GM19035 (cell line): ENCODE results near the gene FHIT.

Experiments
- ATAC-seq: cut with Tn5 transposase; IDR thresholded peaks from one replicate; pipeline ENCODE4 v1.9.1; 2021; ENCODE audit not compliant: unreplicated experiment

The FHIT gene

DNA sequence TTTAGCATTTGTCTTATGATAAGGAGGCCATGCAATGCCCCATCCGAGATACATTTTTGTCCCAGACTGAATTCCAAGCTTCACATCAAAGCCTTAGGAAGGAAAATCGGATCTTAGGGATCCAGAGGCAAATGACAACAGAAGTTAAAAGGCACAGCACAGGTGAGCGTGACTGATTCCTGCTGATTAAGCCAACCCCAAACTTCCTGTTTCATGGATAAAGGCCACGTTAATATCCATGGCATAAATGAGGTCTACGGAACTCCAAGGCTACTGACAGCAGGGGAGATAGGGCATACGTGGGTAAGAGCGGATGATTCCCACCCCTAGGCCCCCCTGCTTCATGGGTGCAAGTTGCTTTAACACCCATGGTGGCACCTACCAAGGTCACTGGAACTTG is 471.6 kb downstream of the FHIT start:
- ATAC-seq, result no peak

DNA sequence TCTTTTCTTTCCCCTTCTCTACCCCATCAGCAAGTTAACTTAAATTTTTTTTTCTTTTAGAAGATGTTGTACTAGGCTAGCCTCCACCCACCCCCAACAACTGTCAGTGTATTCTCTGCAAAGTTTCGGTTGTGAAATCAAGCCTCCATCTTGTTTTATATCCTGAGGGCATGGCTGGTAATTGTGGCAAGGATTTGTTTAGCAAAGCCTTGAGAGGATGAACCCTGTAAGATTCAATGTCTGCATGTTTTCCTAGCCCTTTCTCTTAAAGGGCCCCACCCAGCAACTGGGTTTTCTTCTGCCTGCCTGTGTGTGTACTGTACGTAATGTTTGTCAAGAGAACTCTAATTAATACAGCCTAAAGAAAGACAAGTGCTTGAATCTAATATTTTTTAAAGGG is 475.3 kb downstream of the FHIT start:
- ATAC-seq, result no peak

- no peak for ATAC-seq
Measured at GRCh38 chr3:60774617-60775016, 476.6 kb downstream of the FHIT start.

- ATAC-seq, result no peak
Measured at GRCh38 chr3:60772584-60772983, 478.7 kb downstream of the FHIT start.

GRCh38 chr3:60771766-60772165 is 479.5 kb downstream of the FHIT start:
- ATAC-seq, result no peak

- no peak for ATAC-seq
Measured at GRCh38 chr3:60770532-60770931, 480.7 kb downstream of the FHIT start.

DNA sequence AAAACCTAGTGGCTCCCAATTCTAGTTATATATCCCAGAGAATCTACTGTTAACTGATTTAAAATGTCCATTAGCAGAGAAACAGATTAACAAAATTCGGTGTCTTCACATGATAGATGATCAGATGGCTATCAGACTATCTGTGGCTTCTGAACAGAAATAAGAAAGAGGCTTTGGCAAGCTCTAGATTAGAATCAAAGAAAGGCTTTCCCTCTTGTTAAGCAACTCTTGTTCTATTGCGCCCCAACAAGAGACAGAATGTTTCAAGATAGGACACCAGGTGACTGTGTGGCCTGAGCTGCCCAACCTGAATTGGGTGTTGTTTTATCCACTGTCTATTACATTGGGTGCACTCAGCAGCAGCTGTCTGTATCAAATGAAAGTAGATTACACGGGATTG is 483.7 kb downstream of the FHIT start:
- no peak for ATAC-seq

GRCh38 chr3:60765776-60766175 is 485.5 kb downstream of the FHIT start:
- ATAC-seq, result no peak

DNA sequence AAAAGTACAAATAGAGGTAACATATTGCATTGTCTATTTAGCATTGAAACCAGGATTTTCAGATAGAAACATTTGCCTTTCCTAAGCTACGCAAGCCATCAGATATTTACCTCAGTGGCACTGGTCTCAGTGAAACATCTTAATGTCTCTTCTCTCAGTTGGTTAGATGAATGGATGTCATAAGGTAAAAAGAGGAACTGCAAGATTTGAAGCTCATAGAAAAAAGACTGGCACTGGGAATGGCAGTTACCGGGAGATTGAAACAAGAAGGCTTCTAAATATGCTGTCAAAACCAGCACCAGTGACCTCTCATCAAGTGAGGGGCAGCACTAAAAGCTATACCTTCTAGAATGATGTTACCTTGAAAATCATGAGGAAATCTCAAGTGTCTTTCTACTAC is 486.4 kb downstream of the FHIT start:
- ATAC-seq, result no peak

DNA sequence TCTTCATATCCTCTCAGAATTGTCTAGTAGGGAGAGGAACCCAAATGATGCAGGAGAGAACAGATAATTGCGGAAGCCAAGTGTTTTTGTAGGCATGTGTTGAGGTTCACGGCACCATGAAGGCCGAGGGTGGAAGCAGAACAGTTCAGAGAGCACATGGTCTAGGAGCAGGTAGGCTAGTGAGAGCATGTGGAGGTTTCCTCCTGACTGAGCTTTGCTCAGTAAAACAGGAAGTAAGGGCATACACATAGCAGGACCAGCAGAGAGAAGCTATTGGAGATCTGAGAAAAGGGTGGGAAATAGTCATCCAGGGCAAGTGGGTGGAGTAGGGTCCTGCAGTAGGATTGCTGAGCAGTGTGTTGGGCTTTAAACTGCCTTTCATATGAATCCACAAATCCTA is 491.1 kb downstream of the FHIT start:
- ATAC-seq, result no peak

DNA sequence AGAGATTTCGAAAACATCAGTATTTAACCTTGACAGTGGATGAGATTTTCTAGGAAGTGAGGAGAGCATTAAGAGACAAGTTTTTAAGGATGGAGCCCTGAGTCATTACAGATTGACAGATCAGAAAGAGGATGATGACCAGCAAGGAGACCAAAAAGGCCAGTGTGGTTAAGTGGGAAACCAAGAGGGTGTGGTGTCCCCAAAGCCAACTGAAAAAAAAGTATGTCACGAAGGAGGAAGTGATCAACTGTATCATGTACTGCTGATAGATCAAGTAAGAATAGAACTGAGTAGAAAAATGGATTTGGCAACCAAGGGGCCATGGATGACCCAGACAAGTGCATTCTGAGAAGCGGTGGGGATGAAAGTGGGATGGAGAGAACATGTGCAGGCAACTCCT is 491.8 kb downstream of the FHIT start:
- ATAC-seq, result no peak

GRCh38 chr3:60758831-60759230 is 492.4 kb downstream of the FHIT start:
- no peak for ATAC-seq

DNA sequence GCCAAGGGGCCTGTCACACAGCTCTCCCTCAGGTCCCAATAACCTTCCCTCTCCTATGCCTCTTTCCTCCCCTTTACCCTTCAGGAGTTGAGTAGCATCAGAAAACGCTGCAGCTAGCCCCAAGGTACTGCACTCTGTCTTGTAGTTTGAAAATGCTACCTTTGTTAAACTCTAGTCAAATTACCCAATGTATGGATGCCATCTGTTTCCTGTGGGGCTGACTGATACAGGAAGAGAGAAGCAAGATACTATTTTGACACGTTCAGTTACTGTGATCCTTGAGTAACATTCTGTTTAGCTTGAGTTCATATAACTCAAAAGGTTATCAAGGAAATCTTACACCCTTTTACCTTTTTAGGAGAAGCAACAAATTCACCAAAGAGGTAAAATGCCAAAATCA is 493.1 kb downstream of the FHIT start:
- ATAC-seq, result no peak

GRCh38 chr3:60757724-60758123 is 493.5 kb downstream of the FHIT start:
- ATAC-seq, result no peak

GRCh38 chr3:60756241-60757030 is 494.8 kb downstream of the FHIT start:
- no peak for ATAC-seq

- ATAC-seq, result no peak
Measured at GRCh38 chr3:60755094-60755493, 496.2 kb downstream of the FHIT start.

GRCh38 chr3:60754617-60755016 is 496.6 kb downstream of the FHIT start:
- ATAC-seq, result no peak

- ATAC-seq, result no peak
Measured at GRCh38 chr3:60752809-60753208, 498.4 kb downstream of the FHIT start.

- ATAC-seq, result no peak
Measured at GRCh38 chr3:60746695-60747416, 504.4 kb downstream of the FHIT start.

DNA sequence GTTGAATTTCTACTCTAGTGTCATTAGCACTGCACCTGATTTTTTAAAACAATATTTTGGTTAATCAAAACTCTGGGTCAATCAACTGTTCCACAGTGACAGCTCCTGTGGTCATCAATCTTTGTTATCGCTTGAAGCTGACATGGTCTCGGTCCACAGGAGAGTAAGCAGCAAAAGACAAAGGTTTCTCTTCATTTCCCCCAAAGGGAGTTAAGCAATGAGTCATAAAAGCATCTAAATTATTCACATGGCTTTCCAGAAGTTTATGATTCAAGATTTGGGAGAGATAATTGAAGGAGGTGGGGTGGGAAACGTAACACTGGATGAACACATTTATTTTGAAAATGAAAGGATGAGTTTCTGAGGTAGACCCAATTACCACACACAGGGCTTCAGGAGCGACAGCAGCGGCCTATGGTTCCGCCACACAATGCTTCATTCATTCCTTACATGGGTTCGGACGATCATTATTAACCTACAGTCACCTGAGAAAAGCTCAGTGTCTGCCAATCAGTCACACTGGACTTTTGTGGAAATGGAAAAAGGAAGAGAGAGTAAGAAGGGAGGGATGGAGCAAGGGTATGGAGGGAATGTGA is 505.1 kb downstream of the FHIT start:
- ATAC-seq, result no peak

DNA sequence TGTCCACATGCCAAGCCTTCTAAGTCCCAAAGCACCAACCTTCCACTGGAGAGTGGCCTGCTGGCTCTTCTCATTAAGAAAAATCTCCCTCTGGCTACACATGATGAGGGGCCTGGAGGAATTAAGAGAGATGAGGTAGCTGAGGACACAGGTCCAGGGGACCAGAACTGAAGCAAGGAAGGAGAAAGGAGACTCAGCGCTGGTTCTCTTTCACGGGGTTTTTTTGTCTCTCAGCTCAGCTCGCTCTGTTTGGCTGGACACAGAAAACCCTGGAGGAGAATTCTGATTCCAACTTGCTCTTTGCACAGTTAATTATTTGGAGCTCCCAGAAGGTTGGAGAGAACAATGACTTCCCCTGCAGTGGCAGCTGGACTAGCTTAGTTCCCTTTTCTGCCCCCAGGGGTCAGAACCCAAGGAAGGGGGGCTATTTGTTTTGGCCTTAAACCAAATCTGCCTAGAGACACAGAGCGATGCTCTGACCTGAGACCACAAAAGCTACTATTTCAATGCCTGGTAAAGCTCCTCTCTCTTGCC is 507.6 kb downstream of the FHIT start:
- ATAC-seq, result no peak

DNA sequence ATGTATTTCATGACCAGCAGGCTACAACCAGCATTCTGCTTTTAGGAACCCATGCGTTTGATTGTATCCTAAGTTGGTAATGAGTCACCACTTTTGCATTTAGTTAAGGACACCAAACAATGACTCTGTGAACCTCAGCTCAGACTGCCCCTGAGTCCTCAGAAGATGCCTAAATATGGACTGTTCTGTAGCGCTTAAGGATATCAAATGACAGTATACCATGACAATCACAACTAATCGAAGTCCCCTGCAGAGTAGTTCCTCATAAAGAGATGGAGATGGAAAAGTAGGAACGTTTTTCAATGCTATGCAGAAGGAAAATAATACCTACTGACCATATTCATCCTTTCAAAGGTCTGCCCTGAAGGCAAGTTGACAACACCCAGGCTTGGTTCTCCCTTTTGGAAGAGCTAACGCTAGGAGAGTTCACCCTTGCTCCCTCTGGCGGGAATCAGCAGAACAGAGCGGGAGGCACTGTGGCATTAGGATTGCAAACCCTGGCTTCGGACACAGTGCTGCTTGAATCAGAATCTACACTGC is 508.6 kb downstream of the FHIT start:
- ATAC-seq, result no peak
